ENCODE data around the gene ANKRD45. TPM values are rescaled to one million over a fixed set of nuclear protein-coding genes. Genes with fewer than 3 reads are reported as not detected.

The ANKRD45 gene
- total RNA-seq = 4.9 TPM

GRCh38 chr1:173669491-173669941 is at the start of gene ANKRD45:
TSS of gene ANKRD45 (minus strand) at chr1:173669851. CDS start at chr1:173659418, 10,433 bp downstream.

DNA sequence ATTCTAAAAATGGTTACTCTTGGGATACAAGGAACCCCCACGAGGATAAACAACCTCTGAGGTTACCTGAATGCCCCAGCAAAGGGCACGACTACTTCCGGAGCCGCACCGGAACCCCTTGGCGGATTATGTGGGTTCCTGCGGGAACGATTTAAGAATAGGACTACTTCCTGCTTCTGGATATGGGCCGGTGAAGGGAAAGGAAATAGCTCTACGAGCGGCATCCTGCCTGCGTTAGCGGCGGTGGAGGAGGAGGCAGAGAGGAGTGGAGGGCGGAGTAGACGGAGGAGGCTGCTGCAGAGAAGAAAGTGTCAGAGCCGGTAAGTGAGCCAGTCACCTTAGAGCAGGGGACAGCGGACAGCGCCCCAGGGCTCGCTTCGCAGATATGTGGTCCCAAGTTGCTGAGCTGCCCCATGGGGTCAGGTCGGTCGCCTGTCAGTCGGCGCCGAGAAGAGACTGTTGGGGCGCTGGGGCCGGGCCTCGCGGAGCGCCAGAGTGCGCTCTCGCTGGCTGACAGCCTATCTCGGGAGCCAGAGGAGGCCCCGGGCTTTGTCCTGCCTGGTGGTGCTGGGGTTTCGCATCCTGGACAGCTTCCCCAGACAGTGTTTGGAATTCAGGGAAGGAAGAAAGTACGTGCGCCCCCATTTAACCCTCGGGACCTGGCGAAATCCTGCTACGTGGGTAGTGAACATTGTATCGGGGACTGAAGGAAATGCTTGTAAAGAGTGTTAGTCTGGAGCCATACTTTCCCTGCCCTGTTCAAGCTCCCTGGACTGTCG is 45.3 kb upstream of the ANKRD45 start, which contains the start of gene KLHL20:
Gene KLHL20, plus strand, starts transcription at position 223 of the 779 bp plus-strand sequence. CDS start 1,063 bp downstream, outside the sequence.

GRCh38 chr1:173635116-173635515 is 34.5 kb downstream of the ANKRD45 start, which contains the start of gene TEX50:
TSS of gene TEX50 (plus strand) at chr1:173635338. CDS start at chr1:173635522, 184 bp downstream.

DNA sequence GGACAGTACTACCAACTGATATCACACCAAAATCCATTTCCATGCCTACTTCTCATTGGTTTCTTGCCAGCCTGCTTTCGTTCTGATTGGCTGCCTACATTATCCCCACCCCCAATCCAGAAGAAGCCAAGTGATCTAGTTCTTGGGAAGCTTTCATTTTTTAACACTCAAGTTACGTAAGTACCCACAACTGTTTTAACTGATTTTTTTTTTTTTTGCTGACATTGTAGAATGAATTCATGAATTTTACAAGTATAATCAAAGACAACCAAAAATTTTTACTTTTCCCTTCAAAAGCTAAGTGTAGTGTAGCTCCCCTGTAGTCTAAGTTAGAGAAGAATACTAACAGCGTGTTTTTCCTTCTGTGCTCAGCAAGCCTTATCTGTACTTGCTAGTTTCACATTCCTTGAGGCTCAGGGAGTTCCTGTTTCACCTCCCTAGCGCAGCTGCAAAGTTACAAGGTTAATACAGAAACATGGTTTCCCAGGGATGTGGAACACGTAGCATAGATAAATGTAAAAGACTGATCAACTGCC is 66.5 kb downstream of the ANKRD45 start, which contains the start of gene SLC9C2:
Gene SLC9C2, minus strand, starts transcription at position 17 of the 536 bp plus-strand sequence. CDS start 1,296 bp downstream, outside the sequence.

Other genes starting within 250 kb of the ANKRD45 start
- gene PRDX6, start 192.5 kb downstream of the ANKRD45 start, total RNA-seq = 201 TPM
- gene SLC9C2, start 66.8 kb downstream of the ANKRD45 start, total RNA-seq = not detected
- gene TEX50, start 34.5 kb downstream of the ANKRD45 start, total RNA-seq = not detected
- 62.1 TPM for gene KLHL20, start 45.1 kb upstream of the ANKRD45 start, total RNA-seq
- 17.9 TPM for gene DARS2, start 154.8 kb upstream of the ANKRD45 start, total RNA-seq
- 11.7 TPM for gene CENPL, start 155.0 kb upstream of the ANKRD45 start, total RNA-seq
- gene GAS5, start 198.1 kb upstream of the ANKRD45 start, total RNA-seq = 292 TPM
- 42.5 TPM for gene ZBTB37, start 198.5 kb upstream of the ANKRD45 start, total RNA-seq
- gene SERPINC1, start 247.5 kb upstream of the ANKRD45 start, total RNA-seq = not detected

Data from camera-type eye (tissue), 1 donor.